ENCODE results near the gene OR5I1.
"Not testable (repeated sequence)": the region's sequence is repeated elsewhere in the genome, so short reads cannot be mapped to it uniquely, and the experiment has no call there.

- TF ChIP-seq CTCF, EP300, POLR2A (IDR thresholded peaks at IDR 0.05): not testable (repeated sequence)
Measured at GRCh38 chr11:55885481-55885880, 50.7 kb downstream of the OR5I1 start.

All from tibial nerve (tissue), 4 donors.